Measurements from ENCODE around the gene INCENP.

DNA sequence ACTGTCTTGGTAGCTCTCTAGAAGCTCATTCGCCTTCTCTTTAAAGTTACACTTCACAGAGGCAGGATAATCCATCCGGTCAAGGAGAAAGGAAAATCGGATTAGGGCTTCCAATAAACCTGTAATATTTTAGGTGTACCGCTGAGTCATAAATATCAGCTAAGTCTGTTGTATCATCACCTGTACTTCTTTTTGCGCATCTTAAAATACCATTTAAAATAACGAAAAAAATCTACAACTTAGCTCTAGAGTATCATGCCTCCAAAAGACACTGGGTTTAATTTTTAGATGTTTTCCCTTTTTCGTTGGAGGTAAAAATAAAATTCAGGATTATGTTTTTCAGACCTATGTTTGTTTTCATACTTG, 41.5 kb upstream of the INCENP start:
- TF ChIP-seq, protein P1, sequence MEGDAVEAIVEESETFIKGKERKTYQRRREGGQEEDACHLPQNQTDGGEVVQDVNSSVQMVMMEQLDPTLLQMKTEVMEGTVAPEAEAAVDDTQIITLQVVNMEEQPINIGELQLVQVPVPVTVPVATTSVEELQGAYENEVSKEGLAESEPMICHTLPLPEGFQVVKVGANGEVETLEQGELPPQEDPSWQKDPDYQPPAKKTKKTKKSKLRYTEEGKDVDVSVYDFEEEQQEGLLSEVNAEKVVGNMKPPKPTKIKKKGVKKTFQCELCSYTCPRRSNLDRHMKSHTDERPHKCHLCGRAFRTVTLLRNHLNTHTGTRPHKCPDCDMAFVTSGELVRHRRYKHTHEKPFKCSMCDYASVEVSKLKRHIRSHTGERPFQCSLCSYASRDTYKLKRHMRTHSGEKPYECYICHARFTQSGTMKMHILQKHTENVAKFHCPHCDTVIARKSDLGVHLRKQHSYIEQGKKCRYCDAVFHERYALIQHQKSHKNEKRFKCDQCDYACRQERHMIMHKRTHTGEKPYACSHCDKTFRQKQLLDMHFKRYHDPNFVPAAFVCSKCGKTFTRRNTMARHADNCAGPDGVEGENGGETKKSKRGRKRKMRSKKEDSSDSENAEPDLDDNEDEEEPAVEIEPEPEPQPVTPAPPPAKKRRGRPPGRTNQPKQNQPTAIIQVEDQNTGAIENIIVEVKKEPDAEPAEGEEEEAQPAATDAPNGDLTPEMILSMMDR (IDR thresholded peaks at IDR 0.05 in 8 of 11, conservative IDR thresholded peaks at IDR 0.05 in 3 of 11): peak in 3 of 11 experiments; percentile 1 to 15 (median 8)
- TF ChIP-seq POLR2AphosphoS5 (IDR thresholded peaks at IDR 0.05): no peak

Measured in spleen (tissue), 7 donors.